Panc1 (cell line): Measurements from ENCODE around the gene CDH26.

Source experiments
- CTCF ChIP-seq: fragments of 450-650 bp; IDR thresholded peaks from 2 replicates; pipeline ENCODE4 v1.5.1; 2017; ENCODE audit warnings: mild to moderate bottlenecking
- POLR2AphosphoS5 ChIP-seq: IDR thresholded peaks from 2 replicates; pipeline ENCODE4 v1.6.1; 2012; ENCODE audit warnings: mild to moderate bottlenecking, low read depth, low read length, moderate library complexity

GRCh38 chr20:59931511-59932312 lies 26.5 kb upstream of the CDH26 start:
- no peak for TF ChIP-seq CTCF
- no peak for TF ChIP-seq POLR2AphosphoS5
